Measurements from ENCODE around the gene WFDC10A. TPM values are rescaled to one million over a fixed set of nuclear protein-coding genes. Genes with fewer than 3 reads are reported as not detected.

WFDC10A gene
- total RNA-seq, 4 donors from 2014 or later: not detected

- no peak overlapping the region for H3K4me3 ChIP-seq
- no peak overlapping the region for H3K27ac ChIP-seq
- no peaks in the 10 kb centered on the region for H3K4me1 ChIP-seq
- H3K27me3 ChIP-seq: no peaks in the 10 kb centered on the region
- H3K36me3 ChIP-seq: no peaks in the 10 kb centered on the region
- H3K9me3 ChIP-seq: no peaks in the 10 kb centered on the region
- no peak for DNase-seq (ENCODE audit: low spot score in 2 of 2)
- TF ChIP-seq POLR2A (IDR thresholded peaks at IDR 0.05) (no peak), EP300 (IDR thresholded peaks at IDR 0.05) (no peak), POLR2AphosphoS5 (IDR thresholded peaks at IDR 0.05) (no peak)
- TF ChIP-seq, protein P1, sequence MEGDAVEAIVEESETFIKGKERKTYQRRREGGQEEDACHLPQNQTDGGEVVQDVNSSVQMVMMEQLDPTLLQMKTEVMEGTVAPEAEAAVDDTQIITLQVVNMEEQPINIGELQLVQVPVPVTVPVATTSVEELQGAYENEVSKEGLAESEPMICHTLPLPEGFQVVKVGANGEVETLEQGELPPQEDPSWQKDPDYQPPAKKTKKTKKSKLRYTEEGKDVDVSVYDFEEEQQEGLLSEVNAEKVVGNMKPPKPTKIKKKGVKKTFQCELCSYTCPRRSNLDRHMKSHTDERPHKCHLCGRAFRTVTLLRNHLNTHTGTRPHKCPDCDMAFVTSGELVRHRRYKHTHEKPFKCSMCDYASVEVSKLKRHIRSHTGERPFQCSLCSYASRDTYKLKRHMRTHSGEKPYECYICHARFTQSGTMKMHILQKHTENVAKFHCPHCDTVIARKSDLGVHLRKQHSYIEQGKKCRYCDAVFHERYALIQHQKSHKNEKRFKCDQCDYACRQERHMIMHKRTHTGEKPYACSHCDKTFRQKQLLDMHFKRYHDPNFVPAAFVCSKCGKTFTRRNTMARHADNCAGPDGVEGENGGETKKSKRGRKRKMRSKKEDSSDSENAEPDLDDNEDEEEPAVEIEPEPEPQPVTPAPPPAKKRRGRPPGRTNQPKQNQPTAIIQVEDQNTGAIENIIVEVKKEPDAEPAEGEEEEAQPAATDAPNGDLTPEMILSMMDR (IDR thresholded peaks at IDR 0.05): no peak
Observed at GRCh38 chr20:45612314-45612713, 17.2 kb upstream of the WFDC10A start.

DNA sequence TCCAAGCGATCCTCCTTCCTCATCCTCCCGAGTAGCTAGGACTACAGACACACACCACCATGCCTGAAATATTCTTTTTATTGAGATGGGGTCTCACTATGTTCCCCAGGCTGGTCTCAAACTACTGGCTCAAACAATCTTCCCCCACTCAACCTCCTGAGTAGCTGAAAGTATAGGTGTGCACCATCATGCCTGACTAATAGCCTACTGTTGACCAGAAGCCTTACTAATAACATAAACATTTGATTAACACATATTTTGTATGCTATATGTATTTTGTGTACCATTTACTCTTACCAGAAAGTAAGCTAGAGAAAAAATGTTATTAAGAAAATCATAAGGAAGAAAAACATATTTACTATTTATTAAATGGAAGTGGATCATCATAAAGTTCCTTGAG lies 11.9 kb upstream of the WFDC10A start:
- Histone ChIP-seq H3K36me3 (no peaks in the 10 kb centered on the region), H3K27me3 (no peaks in the 10 kb centered on the region), H3K27ac (no peak overlapping the region), H3K9me3 (no peaks in the 10 kb centered on the region), H3K4me3 (no peak overlapping the region), H3K4me1 (no peaks in the 10 kb centered on the region)
- DNase-seq (ENCODE audit: low spot score in 2 of 2): no peak
- 90% methylated on average over 2 of the region's 2 CpGs for WGBS
- no peak for TF ChIP-seq POLR2A (IDR thresholded peaks at IDR 0.05)
- TF ChIP-seq EP300 (IDR thresholded peaks at IDR 0.05): no peak
- TF ChIP-seq, protein P1 (IDR thresholded peaks at IDR 0.05): no peak
- TF ChIP-seq POLR2AphosphoS5 (IDR thresholded peaks at IDR 0.05): no peak

GRCh38 chr20:45621593-45621992 lies 7.9 kb upstream of the WFDC10A start:
- TF ChIP-seq POLR2AphosphoS5 (IDR thresholded peaks at IDR 0.05): no peak
- TF ChIP-seq EP300 (IDR thresholded peaks at IDR 0.05): no peak
- no peak for DNase-seq (ENCODE audit: low spot score in 2 of 2)
- no peaks in the 10 kb centered on the region for H3K9me3 ChIP-seq
- H3K27ac ChIP-seq: no peak overlapping the region
- no peaks in the 10 kb centered on the region for H3K27me3 ChIP-seq
- H3K4me3 ChIP-seq: no peak overlapping the region
- 77% methylated on average over 2 of the region's 2 CpGs for WGBS
- H3K36me3 ChIP-seq: no peaks in the 10 kb centered on the region
- H3K4me1 ChIP-seq: no peaks in the 10 kb centered on the region

GRCh38 chr20:45626540-45626939 lies 3.0 kb upstream of the WFDC10A start:
- Histone ChIP-seq H3K27ac (no peak overlapping the region), H3K36me3 (no peaks in the 10 kb centered on the region), H3K9me3 (no peaks in the 10 kb centered on the region), H3K4me3 (no peak overlapping the region), H3K27me3 (no peaks in the 10 kb centered on the region), H3K4me1 (no peaks in the 10 kb centered on the region)
- WGBS: 78% methylated on average over 2 of the region's 2 CpGs
- no peak for DNase-seq (ENCODE audit: low spot score in 2 of 2)
- TF ChIP-seq POLR2AphosphoS5 (IDR thresholded peaks at IDR 0.05): no peak
- no peak for TF ChIP-seq EP300 (IDR thresholded peaks at IDR 0.05)
- no peak for TF ChIP-seq POLR2A (IDR thresholded peaks at IDR 0.05)
- TF ChIP-seq, protein P1 (IDR thresholded peaks at IDR 0.05): no peak

DNA sequence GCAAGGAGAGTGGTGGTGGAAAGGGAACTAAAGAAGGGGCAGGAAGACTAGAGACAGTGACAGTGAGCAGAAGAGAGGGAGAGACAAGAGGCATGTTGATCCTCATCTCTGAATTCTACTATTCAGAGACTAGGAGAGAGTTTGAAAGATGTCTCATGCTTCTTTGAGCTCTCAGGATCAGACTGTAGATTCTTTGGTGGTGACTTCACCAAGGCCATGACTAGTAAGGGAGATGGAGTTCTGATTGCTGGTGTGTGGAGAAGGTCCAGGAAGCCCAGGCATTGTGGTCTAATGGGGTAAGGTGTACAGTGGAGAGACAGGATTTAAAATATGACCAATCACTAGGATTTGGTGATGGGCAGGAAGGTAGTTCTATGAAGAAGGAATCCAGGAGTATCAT lies 832 bp downstream of the WFDC10A start:
- no peaks in the 10 kb centered on the region for H3K36me3 ChIP-seq
- TF ChIP-seq, protein P1 (IDR thresholded peaks at IDR 0.05): no peak
- no peak for TF ChIP-seq EP300 (IDR thresholded peaks at IDR 0.05)
- TF ChIP-seq POLR2A (IDR thresholded peaks at IDR 0.05): no peak
- TF ChIP-seq POLR2AphosphoS5 (IDR thresholded peaks at IDR 0.05): no peak
- no peak for DNase-seq (ENCODE audit: low spot score in 2 of 2)
- H3K4me3 ChIP-seq: no peak overlapping the region
- H3K27ac ChIP-seq: no peak overlapping the region
- H3K27me3 ChIP-seq: peaks cover 4% of the 10 kb centered on the region
- no peaks in the 10 kb centered on the region for H3K9me3 ChIP-seq
- no peaks in the 10 kb centered on the region for H3K4me1 ChIP-seq

GRCh38 chr20:45631184-45631583 lies 1.6 kb downstream of the WFDC10A start, which contains the start of gene WFDC9:
Gene WFDC9 (minus strand): TSS chr20:45631284. CDS start chr20:45610181, 21,103 bp downstream.
- peaks cover 8% of the 10 kb centered on the region for H3K27me3 ChIP-seq
- 80% methylated on average over 4 of the region's 4 CpGs for WGBS
- no peak within 1 kb of the TSS for H3K27ac ChIP-seq
- H3K9me3 ChIP-seq: no peaks in the 10 kb centered on the region
- H3K36me3 ChIP-seq: no peaks in the 10 kb centered on the region
- TF ChIP-seq POLR2A (IDR thresholded peaks at IDR 0.05): no peak
- TF ChIP-seq EP300 (IDR thresholded peaks at IDR 0.05): no peak
- TF ChIP-seq POLR2AphosphoS5 (IDR thresholded peaks at IDR 0.05): no peak
- TF ChIP-seq, protein P1 (IDR thresholded peaks at IDR 0.05): no peak
- no peaks in the 10 kb centered on the region for H3K4me1 ChIP-seq
- no peak within 1 kb of the TSS for H3K4me3 ChIP-seq
- DNase-seq (ENCODE audit: low spot score in 2 of 2): no peak

Measured in suprapubic skin (tissue), 4 donors.